ENCODE data around the gene KRTAP25-1. TPM values are rescaled to one million over a fixed set of nuclear protein-coding genes. Genes with fewer than 3 reads are reported as not detected.

Gene KRTAP25-1
- total RNA-seq, 3 donors from 2014 or later (not counting 1 experiment from before 2014, with no cell fraction given) = not detected

GRCh38 chr21:30256100-30256499, 33.2 kb downstream of the KRTAP25-1 start:
- Histone ChIP-seq H3K4me3 (ENCODE audit: low read length) (no peak overlapping the region), H3K27ac (ENCODE audit: low read length) (no peak overlapping the region), H3K9me3 (ENCODE audit: control insufficient read depth, insufficient read depth, low read length) (peaks cover 3% of the 10 kb centered on the region), H3K36me3 (ENCODE audit: control insufficient read depth, insufficient read depth, low read length) (no peaks in the 10 kb centered on the region), H3K27me3 (ENCODE audit: control insufficient read depth, insufficient read depth, low read length) (no peaks in the 10 kb centered on the region), H3K4me1 (ENCODE audit: control insufficient read depth, insufficient read depth, low read length) (no peaks in the 10 kb centered on the region)
- no peak for ATAC-seq
- Mint-ChIP-seq H3K27me3 (ENCODE audit: low read depth in 2 of 2) (no peaks in the 10 kb centered on the region), H3K9me3 (peaks cover 10 to 18% of the 10 kb centered on the region in 2 donors), H3K4me3 (no peak overlapping the region), H3K27ac (no peak overlapping the region), H3K4me1 (no peaks in the 10 kb centered on the region), H3K36me3 (no peaks in the 10 kb centered on the region)
- 96% methylated on average over 4 of the region's 4 CpGs for WGBS (ENCODE audit: insufficient coverage)
- no peak for DNase-seq
- TF ChIP-seq CTCF (IDR thresholded peaks at IDR 0.05) = no peak
- intact Hi-C loops (cut with micrococcal nuclease) = no loop called here

DNA sequence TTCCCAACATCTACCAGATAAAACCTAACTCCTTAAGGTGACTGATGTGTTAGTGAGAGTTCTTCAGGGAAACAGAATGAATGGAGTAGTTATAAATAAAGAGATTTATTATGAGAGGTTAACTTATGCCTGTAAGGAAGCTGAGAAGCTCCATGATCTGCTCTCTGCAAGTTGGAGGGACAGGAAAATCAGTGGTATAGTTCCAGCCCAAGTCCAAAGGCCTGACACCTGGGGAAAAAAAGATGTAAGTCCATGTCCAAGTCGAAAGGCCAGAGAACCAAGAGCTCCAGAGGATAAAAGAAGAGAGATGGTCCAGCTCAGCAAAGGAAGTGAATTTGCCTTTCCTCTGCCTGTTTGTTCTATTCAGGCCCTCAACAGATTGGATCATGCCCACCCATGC, 33.6 kb downstream of the KRTAP25-1 start:
- Histone ChIP-seq H3K36me3 (ENCODE audit: control insufficient read depth, insufficient read depth, low read length) (no peaks in the 10 kb centered on the region), H3K4me3 (ENCODE audit: low read length) (no peak overlapping the region), H3K27me3 (ENCODE audit: control insufficient read depth, insufficient read depth, low read length) (no peaks in the 10 kb centered on the region), H3K9me3 (ENCODE audit: control insufficient read depth, insufficient read depth, low read length) (peaks cover 3% of the 10 kb centered on the region), H3K4me1 (ENCODE audit: control insufficient read depth, insufficient read depth, low read length) (no peaks in the 10 kb centered on the region), H3K27ac (ENCODE audit: low read length) (no peak overlapping the region)
- 66% methylated on average over 1 of the region's 1 CpG for WGBS (ENCODE audit: insufficient coverage)
- Mint-ChIP-seq H3K4me3 (no peak overlapping the region), H3K27me3 (ENCODE audit: low read depth in 2 of 2) (no peaks in the 10 kb centered on the region), H3K27ac (no peak overlapping the region), H3K9me3 (peaks cover 10 to 18% of the 10 kb centered on the region in 2 donors), H3K36me3 (no peaks in the 10 kb centered on the region), H3K4me1 (no peaks in the 10 kb centered on the region)
- no peak for TF ChIP-seq CTCF (IDR thresholded peaks at IDR 0.05)
- DNase-seq (no peak), ATAC-seq (no peak)
- intact Hi-C loops (cut with micrococcal nuclease) = no loop called here

GRCh38 chr21:30251781-30252180, 37.5 kb downstream of the KRTAP25-1 start:
- Mint-ChIP-seq H3K36me3 (no peaks in the 10 kb centered on the region), H3K27ac (no peak overlapping the region), H3K27me3 (ENCODE audit: low read depth in 2 of 2) (no peaks in the 10 kb centered on the region), H3K4me3 (no peak overlapping the region), H3K9me3 (peaks cover 9 to 12% of the 10 kb centered on the region in 2 donors), H3K4me1 (no peaks in the 10 kb centered on the region)
- intact Hi-C loops (cut with micrococcal nuclease) = no loop called here
- no peak for TF ChIP-seq CTCF (IDR thresholded peaks at IDR 0.05)
- no peaks in the 10 kb centered on the region for H3K27me3 ChIP-seq (ENCODE audit: control insufficient read depth, insufficient read depth, low read length)
- no peak for DNase-seq
- no peak overlapping the region for H3K27ac ChIP-seq (ENCODE audit: low read length)
- no peak for ATAC-seq
- no CpG with 5 or more reads among the region's 1 CpG for WGBS (ENCODE audit: insufficient coverage)
- H3K4me3 ChIP-seq (ENCODE audit: low read length) = no peak overlapping the region
- H3K9me3 ChIP-seq (ENCODE audit: control insufficient read depth, insufficient read depth, low read length) = no peaks in the 10 kb centered on the region
- H3K36me3 ChIP-seq (ENCODE audit: control insufficient read depth, insufficient read depth, low read length) = no peaks in the 10 kb centered on the region
- no peaks in the 10 kb centered on the region for H3K4me1 ChIP-seq (ENCODE audit: control insufficient read depth, insufficient read depth, low read length)

- ATAC-seq (no peak), DNase-seq (no peak)
- no peaks in the 10 kb centered on the region for H3K4me1 ChIP-seq (ENCODE audit: control insufficient read depth, insufficient read depth, low read length)
- no peak overlapping the region for H3K4me3 ChIP-seq (ENCODE audit: low read length)
- 85% methylated on average over 1 of the region's 3 CpGs for WGBS (ENCODE audit: insufficient coverage)
- Mint-ChIP-seq H3K27ac (no peak overlapping the region), H3K4me1 (no peaks in the 10 kb centered on the region), H3K27me3 (ENCODE audit: low read depth in 2 of 2) (no peaks in the 10 kb centered on the region), H3K9me3 (peaks cover 7 to 9% of the 10 kb centered on the region in 2 donors), H3K4me3 (no peak overlapping the region), H3K36me3 (peaks cover 5% of the 10 kb centered on the region)
- no peaks in the 10 kb centered on the region for H3K27me3 ChIP-seq (ENCODE audit: control insufficient read depth, insufficient read depth, low read length)
- intact Hi-C loops (cut with micrococcal nuclease) = no loop called here
- H3K27ac ChIP-seq (ENCODE audit: low read length) = no peak overlapping the region
- H3K36me3 ChIP-seq (ENCODE audit: control insufficient read depth, insufficient read depth, low read length) = no peaks in the 10 kb centered on the region
- no peak for TF ChIP-seq CTCF (IDR thresholded peaks at IDR 0.05)
- no peaks in the 10 kb centered on the region for H3K9me3 ChIP-seq (ENCODE audit: control insufficient read depth, insufficient read depth, low read length)
These were observed 39.4 kb downstream of the KRTAP25-1 start for GRCh38 chr21:30249936-30250335.

All from natural killer cell (primary cell).